OCI-LY1 (cell line): ENCODE measurements around the gene EXOC7.

Experiments
- EZH2 ChIP-seq: fragments of 200-600 bp; sonication (generic), shearing (Covaris generic); IDR thresholded peaks from 2 replicates; pipeline ENCODE4 v1.8.0; 2017; ENCODE audit warnings: borderline replicate concordance, mixed run types, mild to moderate bottlenecking, antibody characterized with exemption, low read length, moderate library complexity, mixed read lengths
- TF ChIP-seq, protein P1 (sequence below): fragments of 200-600 bp; sonication (generic), shearing (Covaris generic); IDR thresholded peaks from 2 replicates; pipeline ENCODE4 v1.5.1; 2017; ENCODE audit warnings: mild to moderate bottlenecking, antibody characterized with exemption, low read length, moderate library complexity, mixed read lengths

DNA sequence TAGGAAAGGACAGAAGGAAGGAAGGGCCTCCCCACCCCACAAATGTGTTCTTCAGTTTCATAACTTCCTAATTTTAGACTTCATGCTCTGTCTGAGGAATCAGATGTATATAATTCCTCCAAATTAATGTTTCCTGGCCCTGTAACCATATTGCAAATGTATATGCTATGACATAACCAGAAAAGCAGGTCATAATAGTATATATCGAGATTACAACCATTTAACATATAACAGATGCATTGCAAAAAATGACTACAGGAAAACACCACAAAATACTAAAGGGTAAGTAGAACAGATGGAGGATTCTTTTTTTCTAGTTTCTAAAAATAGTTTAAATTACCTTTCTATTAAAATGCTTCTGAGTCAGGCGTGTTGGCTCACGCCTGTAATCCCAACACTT, 3.1 kb upstream of the EXOC7 start:
- TF ChIP-seq, protein P1, sequence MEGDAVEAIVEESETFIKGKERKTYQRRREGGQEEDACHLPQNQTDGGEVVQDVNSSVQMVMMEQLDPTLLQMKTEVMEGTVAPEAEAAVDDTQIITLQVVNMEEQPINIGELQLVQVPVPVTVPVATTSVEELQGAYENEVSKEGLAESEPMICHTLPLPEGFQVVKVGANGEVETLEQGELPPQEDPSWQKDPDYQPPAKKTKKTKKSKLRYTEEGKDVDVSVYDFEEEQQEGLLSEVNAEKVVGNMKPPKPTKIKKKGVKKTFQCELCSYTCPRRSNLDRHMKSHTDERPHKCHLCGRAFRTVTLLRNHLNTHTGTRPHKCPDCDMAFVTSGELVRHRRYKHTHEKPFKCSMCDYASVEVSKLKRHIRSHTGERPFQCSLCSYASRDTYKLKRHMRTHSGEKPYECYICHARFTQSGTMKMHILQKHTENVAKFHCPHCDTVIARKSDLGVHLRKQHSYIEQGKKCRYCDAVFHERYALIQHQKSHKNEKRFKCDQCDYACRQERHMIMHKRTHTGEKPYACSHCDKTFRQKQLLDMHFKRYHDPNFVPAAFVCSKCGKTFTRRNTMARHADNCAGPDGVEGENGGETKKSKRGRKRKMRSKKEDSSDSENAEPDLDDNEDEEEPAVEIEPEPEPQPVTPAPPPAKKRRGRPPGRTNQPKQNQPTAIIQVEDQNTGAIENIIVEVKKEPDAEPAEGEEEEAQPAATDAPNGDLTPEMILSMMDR = no peak
- no peak for TF ChIP-seq EZH2
